Measurements from ENCODE around the gene NCBP2. TPM values are rescaled to one million over a fixed set of nuclear protein-coding genes. Genes with fewer than 3 reads are reported as not detected.

NCBP2 gene
- total RNA-seq, 1 experiment from 2014 or later, result 120 TPM

DNA sequence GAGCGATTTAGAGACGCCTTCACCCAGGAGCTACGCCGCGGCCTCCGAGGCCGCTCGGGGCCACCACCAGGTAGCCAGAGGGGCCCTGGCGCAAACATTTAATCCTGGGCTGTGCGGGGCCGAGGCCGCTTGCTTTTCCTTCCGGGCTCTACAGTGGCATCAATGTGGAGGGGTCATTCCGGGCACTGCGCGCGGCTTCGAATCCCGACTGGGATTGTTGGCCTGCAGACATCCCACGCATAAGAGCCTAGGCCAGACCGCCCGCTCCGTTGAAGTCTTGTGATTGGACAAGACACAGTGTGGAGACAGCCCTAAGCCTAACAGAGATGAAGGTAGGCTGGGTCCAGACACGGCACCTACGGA lies 568 bp upstream of the NCBP2 start:
- no peaks in the 10 kb centered on the region for H3K9me3 ChIP-seq (ENCODE audit: control insufficient read depth, low read depth, low read length)
- peaks cover 5% of the 10 kb centered on the region for H3K79me1 ChIP-seq (ENCODE audit: insufficient read depth, low read depth, low read length, poor library complexity, severe bottlenecking)
- H2BK15ac ChIP-seq (ENCODE audit: low read depth, low read length), result no peak overlapping the region
- no peak overlapping the region for H4K8ac ChIP-seq (replicated peaks; ENCODE audit: insufficient read length, low read depth, low read length)
- DNase-seq, result no peak
- Mint-ChIP-seq H3K36me3 (ENCODE audit: insufficient read depth in 1 of 3, low read depth in 3 of 3) (peaks cover 17 to 35% (median 20%) of the 10 kb centered on the region in 3 experiments; a peak in 6 of 7 replicates), H3K4me3 (peak overlapping the region; percentile 97), H3K9me3 (no peaks in the 10 kb centered on the region; a peak in 1 of 5 replicates), H3K4me1 (peaks cover 21 to 34% of the 10 kb centered on the region in 2 experiments), H3K27me3 (ENCODE audit: low read depth) (peaks cover 2% of the 10 kb centered on the region; the same call in 1 of the 2 replicates), H3K27ac (peak overlapping the region; percentile 76 to 95 (median 84); a peak in 5 of 7 replicates)
- no peak overlapping the region for H2BK12ac ChIP-seq (ENCODE audit: insufficient read length, low read depth, low read length)
- H4K20me1 ChIP-seq (ENCODE audit: control insufficient read depth, insufficient read depth, insufficient read length), result no peaks in the 10 kb centered on the region
- H2BK5ac ChIP-seq (ENCODE audit: insufficient read length, low read length), result no peak overlapping the region
- no peak overlapping the region for H2AK5ac ChIP-seq (ENCODE audit: insufficient read length, low read length)
- TF ChIP-seq, protein P1, sequence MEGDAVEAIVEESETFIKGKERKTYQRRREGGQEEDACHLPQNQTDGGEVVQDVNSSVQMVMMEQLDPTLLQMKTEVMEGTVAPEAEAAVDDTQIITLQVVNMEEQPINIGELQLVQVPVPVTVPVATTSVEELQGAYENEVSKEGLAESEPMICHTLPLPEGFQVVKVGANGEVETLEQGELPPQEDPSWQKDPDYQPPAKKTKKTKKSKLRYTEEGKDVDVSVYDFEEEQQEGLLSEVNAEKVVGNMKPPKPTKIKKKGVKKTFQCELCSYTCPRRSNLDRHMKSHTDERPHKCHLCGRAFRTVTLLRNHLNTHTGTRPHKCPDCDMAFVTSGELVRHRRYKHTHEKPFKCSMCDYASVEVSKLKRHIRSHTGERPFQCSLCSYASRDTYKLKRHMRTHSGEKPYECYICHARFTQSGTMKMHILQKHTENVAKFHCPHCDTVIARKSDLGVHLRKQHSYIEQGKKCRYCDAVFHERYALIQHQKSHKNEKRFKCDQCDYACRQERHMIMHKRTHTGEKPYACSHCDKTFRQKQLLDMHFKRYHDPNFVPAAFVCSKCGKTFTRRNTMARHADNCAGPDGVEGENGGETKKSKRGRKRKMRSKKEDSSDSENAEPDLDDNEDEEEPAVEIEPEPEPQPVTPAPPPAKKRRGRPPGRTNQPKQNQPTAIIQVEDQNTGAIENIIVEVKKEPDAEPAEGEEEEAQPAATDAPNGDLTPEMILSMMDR (conservative IDR thresholded peaks at IDR 0.05), result no peak
- H3K18ac ChIP-seq (ENCODE audit: insufficient read length, low read depth, low read length), result no peak overlapping the region
- peaks cover 3% of the 10 kb centered on the region; the same call in 1 of the 2 replicates for H3K4me1 ChIP-seq (ENCODE audit: insufficient read depth, low read length)
- H3K4me2 ChIP-seq (ENCODE audit: insufficient read depth, insufficient read length, low read length), result peak overlapping the region; percentile 100
- H3K9ac ChIP-seq (ENCODE audit: extremely low read depth, insufficient read length, low read length), result peak overlapping the region; percentile 85
- H2BK120ac ChIP-seq (ENCODE audit: low read depth, low read length, poor library complexity, severe bottlenecking), result no peak overlapping the region
- H3T11ph ChIP-seq (ENCODE audit: low read length), result no peak overlapping the region
- H3K23me2 ChIP-seq (ENCODE audit: insufficient read length, low read depth, low read length, poor library complexity, severe bottlenecking), result peaks cover 8% of the 10 kb centered on the region
- no peak overlapping the region for H4K91ac ChIP-seq (ENCODE audit: insufficient read length, low read depth, low read length)
- no peak overlapping the region for H4K5ac ChIP-seq (ENCODE audit: insufficient read length, low read depth, low read length)
- peak overlapping the region; percentile 91 for H3K14ac ChIP-seq (ENCODE audit: insufficient read depth, low read length)
- no peaks in the 10 kb centered on the region for H3K27me3 ChIP-seq (ENCODE audit: insufficient read depth, low read length)
- no peak overlapping the region for H3K27ac ChIP-seq (ENCODE audit: insufficient read length, low read depth, low read length)
- H3K4ac ChIP-seq (ENCODE audit: low read depth, low read length), result no peak overlapping the region
- WGBS (ENCODE audit: extremely low coverage, insufficient read length, low lambda C conversion rate), result no CpG with 5 or more reads among the region's 25 CpGs
- H3K79me2 ChIP-seq (ENCODE audit: insufficient read depth, low read length), result peaks cover 18% of the 10 kb centered on the region; the same call in 1 of the 2 replicates
- no peak overlapping the region for H2AFZ ChIP-seq (ENCODE audit: low read length)
- H3K56ac ChIP-seq (ENCODE audit: insufficient read length, low read depth, low read length), result no peak overlapping the region
- no peak overlapping the region for H2BK20ac ChIP-seq (ENCODE audit: low read depth, low read length, poor library complexity, severe bottlenecking)
- H3K23ac ChIP-seq (ENCODE audit: insufficient read length, low read depth, low read length), result peak overlapping the region; percentile 93
